ENCODE results near the gene TMEM94. TPM values are rescaled to one million over a fixed set of nuclear protein-coding genes. Genes with fewer than 3 reads are reported as not detected.

The TMEM94 gene
- total and polyA plus RNA-seq, 3 donors from 2014 or later, result 128 to 171 (median 151) TPM

DNA sequence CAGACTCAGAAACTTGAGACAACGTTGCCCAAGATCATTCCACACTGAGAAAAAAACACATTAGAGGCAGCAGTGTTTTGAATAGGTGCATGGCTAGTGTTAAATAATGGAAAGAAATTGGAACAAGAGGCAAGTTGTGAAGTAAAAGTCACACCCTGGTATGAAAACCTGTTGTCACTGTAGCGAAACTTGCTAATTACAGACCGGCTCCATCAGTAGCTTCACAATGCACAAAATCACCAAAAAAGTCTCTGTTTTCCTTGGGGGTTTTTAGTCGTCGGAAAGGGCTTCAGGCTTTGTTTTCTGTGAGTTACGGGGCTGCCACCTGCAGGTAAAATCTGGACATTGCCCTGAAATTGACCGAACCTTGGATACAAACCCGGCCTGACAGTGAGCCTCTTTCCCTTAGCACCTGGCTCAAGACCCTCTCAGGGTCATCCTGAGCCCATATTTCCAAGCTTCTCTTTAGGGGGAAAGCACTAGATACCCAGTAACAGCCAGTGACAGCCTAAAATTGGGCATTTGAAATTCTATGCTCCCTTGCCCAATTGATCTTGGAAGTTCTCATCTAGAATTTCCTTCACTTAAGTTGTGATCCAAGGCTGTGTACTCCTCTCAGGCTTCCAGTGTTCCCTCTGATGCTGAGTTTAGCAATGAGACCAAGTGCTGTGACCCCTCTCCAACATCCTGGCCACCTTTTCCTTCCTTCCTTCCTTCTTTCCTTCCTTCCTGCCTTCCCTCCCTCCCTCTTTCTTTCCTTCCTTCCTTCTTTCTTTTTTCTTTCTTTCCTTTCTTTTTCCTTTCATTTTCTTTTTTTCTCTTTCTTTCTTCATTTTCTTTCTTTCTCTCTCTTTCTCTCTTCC lies 43.7 kb upstream of the TMEM94 start:
- intact Hi-C loops (cut with DNase I; ENCODE audit: low total_unique reads), result no loop called here
- no peak overlapping the region for H3K27ac ChIP-seq

DNA sequence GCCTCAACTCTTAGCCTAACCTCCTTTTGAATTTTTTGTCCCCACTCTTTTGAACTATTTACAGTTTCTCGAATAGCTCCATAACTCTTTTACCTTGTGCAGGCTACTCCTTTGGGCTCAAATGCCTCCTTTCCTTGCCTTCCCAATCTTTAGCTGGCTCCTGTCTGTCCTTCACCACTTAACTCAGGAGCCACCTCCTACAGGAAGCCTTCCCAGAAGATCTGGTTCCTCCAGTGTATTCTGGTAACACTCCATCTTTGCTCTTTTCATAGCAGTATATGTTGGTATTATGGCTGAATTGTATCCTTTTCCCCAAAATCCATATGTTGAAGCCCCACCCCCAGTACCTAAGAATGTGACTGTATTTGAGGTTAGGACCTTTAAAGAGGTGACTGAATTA lies 41.9 kb upstream of the TMEM94 start:
- H3K27ac ChIP-seq, result no peak overlapping the region
- TF ChIP-seq POLR2A (IDR thresholded peaks at IDR 0.05), result no peak
- TF ChIP-seq, protein P1, sequence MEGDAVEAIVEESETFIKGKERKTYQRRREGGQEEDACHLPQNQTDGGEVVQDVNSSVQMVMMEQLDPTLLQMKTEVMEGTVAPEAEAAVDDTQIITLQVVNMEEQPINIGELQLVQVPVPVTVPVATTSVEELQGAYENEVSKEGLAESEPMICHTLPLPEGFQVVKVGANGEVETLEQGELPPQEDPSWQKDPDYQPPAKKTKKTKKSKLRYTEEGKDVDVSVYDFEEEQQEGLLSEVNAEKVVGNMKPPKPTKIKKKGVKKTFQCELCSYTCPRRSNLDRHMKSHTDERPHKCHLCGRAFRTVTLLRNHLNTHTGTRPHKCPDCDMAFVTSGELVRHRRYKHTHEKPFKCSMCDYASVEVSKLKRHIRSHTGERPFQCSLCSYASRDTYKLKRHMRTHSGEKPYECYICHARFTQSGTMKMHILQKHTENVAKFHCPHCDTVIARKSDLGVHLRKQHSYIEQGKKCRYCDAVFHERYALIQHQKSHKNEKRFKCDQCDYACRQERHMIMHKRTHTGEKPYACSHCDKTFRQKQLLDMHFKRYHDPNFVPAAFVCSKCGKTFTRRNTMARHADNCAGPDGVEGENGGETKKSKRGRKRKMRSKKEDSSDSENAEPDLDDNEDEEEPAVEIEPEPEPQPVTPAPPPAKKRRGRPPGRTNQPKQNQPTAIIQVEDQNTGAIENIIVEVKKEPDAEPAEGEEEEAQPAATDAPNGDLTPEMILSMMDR (IDR thresholded peaks at IDR 0.05), result no peak
- intact Hi-C loops (cut with DNase I; ENCODE audit: low total_unique reads), result no loop called here
- H3K36me3 ChIP-seq (ENCODE audit: low read depth, missing control alignments), result no peaks in the 10 kb centered on the region
- H3K9me3 ChIP-seq, result no peaks in the 10 kb centered on the region
- no peak for DNase-seq
- WGBS, 2 donors, result 88 to 90% methylated on average over 1 of the region's 1 CpG
- H3K4me1 ChIP-seq, result no peaks in the 10 kb centered on the region
- no peak overlapping the region for H3K4me3 ChIP-seq
- H3K27me3 ChIP-seq, result no peaks in the 10 kb centered on the region

More for the DNA sequence above, 43.7 kb upstream of the TMEM94 start:
- WGBS, 2 donors, result 12 to 23% methylated on average over 8 of the region's 8 CpGs
- no peaks in the 10 kb centered on the region for H3K4me1 ChIP-seq
- TF ChIP-seq POLR2A (IDR thresholded peaks at IDR 0.05), result no peak
- TF ChIP-seq, protein P1 (IDR thresholded peaks at IDR 0.05), result peak; percentile 67 to 78 (median 71)
- no peaks in the 10 kb centered on the region for H3K27me3 ChIP-seq
- no peak overlapping the region for H3K4me3 ChIP-seq
- peak; percentile 78 for DNase-seq
- H3K9me3 ChIP-seq, result no peaks in the 10 kb centered on the region
- no peaks in the 10 kb centered on the region for H3K36me3 ChIP-seq (ENCODE audit: low read depth, missing control alignments)

- Histone ChIP-seq H3K9me3 (no peaks in the 10 kb centered on the region), H3K36me3 (ENCODE audit: low read depth, missing control alignments) (no peaks in the 10 kb centered on the region), H3K4me3 (no peak overlapping the region), H3K27me3 (no peaks in the 10 kb centered on the region), H3K27ac (no peak overlapping the region), H3K4me1 (no peaks in the 10 kb centered on the region)
- intact Hi-C loops (cut with DNase I; ENCODE audit: low total_unique reads), result no loop called here
- 86 to 90% methylated on average over 9 of the region's 9 CpGs for WGBS, 2 donors
- no peak for DNase-seq
- TF ChIP-seq POLR2A (IDR thresholded peaks at IDR 0.05), result no peak
- TF ChIP-seq, protein P1 (IDR thresholded peaks at IDR 0.05), result no peak
These were observed 40.4 kb upstream of the TMEM94 start for GRCh38 chr17:75416006-75416405.

GRCh38 chr17:75417054-75417580 lies 39.3 kb upstream of the TMEM94 start:
- intact Hi-C loops (cut with DNase I; ENCODE audit: low total_unique reads), result no loop called here
- peak overlapping the region in 1 of 2 donors; percentile 2 for H3K27ac ChIP-seq
- WGBS, 2 donors, result 44 to 46% methylated on average over 9 of the region's 9 CpGs

More at GRCh38 chr17:75417054-75417580, 39.3 kb upstream of the TMEM94 start:
- no peaks in the 10 kb centered on the region for H3K4me1 ChIP-seq
- peak; percentile 53 for DNase-seq
- no peaks in the 10 kb centered on the region for H3K36me3 ChIP-seq (ENCODE audit: low read depth, missing control alignments)
- no peak for TF ChIP-seq POLR2A (IDR thresholded peaks at IDR 0.05)
- TF ChIP-seq, protein P1 (IDR thresholded peaks at IDR 0.05), result no peak
- no peak overlapping the region for H3K4me3 ChIP-seq
- no peaks in the 10 kb centered on the region for H3K27me3 ChIP-seq
- no peaks in the 10 kb centered on the region for H3K9me3 ChIP-seq

Data from testis (tissue), 3 donors.